KMS-11 (cell line): ENCODE measurements around the gene PGK1.
A peak's percentile ranks its signal among the peaks of the same experiment; 100 is the strongest.

Experiments
- H2AFZ ChIP-seq: fragments of 200-600 bp; sonication (generic); 2 replicates; pipeline ENCODE4 v1.6.1; 2016; ENCODE audit warnings: antibody characterized with exemption, mixed run types, low read depth
- H3K27ac ChIP-seq: fragments of 200-600 bp; sonication (generic); 2 replicates; pipeline ENCODE4 v1.6.1; 2016; ENCODE audit warnings: mild to moderate bottlenecking, mixed run types
- H3K27me3 ChIP-seq: fragments of 200-600 bp; sonication (generic); 2 replicates; pipeline ENCODE4 v1.6.1; 2017; ENCODE audit warnings: mild to moderate bottlenecking, low read depth, mixed run types, moderate library complexity; ENCODE audit not compliant: insufficient read depth
- H3K36me3 ChIP-seq: fragments of 200-600 bp; sonication (generic); 2 replicates; pipeline ENCODE4 v1.6.1; 2017; ENCODE audit warnings: mild to moderate bottlenecking, mixed run types; ENCODE audit not compliant: insufficient read depth
- H3K4me1 ChIP-seq: fragments of 200-600 bp; sonication (generic); 2 replicates; pipeline ENCODE4 v1.6.1; 2016; ENCODE audit warnings: mild to moderate bottlenecking, low read depth, mixed run types; ENCODE audit not compliant: poor library complexity, severe bottlenecking
- H3K4me2 ChIP-seq: fragments of 200-600 bp; sonication (generic); 2 replicates; pipeline ENCODE4 v1.7.0; 2016; ENCODE audit warnings: mild to moderate bottlenecking, mixed run types
- H3K4me3 ChIP-seq: fragments of 200-600 bp; sonication (generic); IDR thresholded peaks from 2 replicates; pipeline ENCODE4 v1.6.1; 2017; ENCODE audit warnings: low read depth, low read length, mixed read lengths; ENCODE audit not compliant: insufficient read depth
- H3K79me2 ChIP-seq: fragments of 200-600 bp; sonication (generic); 2 replicates; pipeline ENCODE4 v1.6.1; 2016; ENCODE audit warnings: low read depth, mixed run types; ENCODE audit not compliant: insufficient read depth
- H3K9ac ChIP-seq: fragments of 200-600 bp; sonication (generic); 2 replicates; pipeline ENCODE4 v1.6.1; 2016; ENCODE audit warnings: mild to moderate bottlenecking, mixed run types
- H4K20me1 ChIP-seq: fragments of 200-600 bp; sonication (generic); 2 replicates; pipeline ENCODE4 v1.6.1; 2016; ENCODE audit warnings: mild to moderate bottlenecking, mixed run types; ENCODE audit not compliant: insufficient read depth
- CTCF ChIP-seq: fragments of 200-600 bp; sonication (generic); conservative IDR thresholded peaks from 2 replicates; pipeline ENCODE4 v1.6.1; 2017; ENCODE audit warnings: low read depth, mild to moderate bottlenecking, antibody characterized with exemption, low read length, moderate library complexity, mixed read lengths

PGK1 gene

GRCh38 chrX:78092296-78092695 lies 11.8 kb upstream of the PGK1 start:
- no peaks in the 10 kb centered on the region for H3K4me1 ChIP-seq
- H3K4me3 ChIP-seq, result no peak overlapping the region
- no peaks in the 10 kb centered on the region for H3K36me3 ChIP-seq
- 0 out of 2 replicates have a peak, but pooled peaks have one; percentile 11 for TF ChIP-seq CTCF
- no peak overlapping the region for H2AFZ ChIP-seq
- no peaks in the 10 kb centered on the region for H3K79me2 ChIP-seq
- no peak overlapping the region for H3K4me2 ChIP-seq
- H3K9ac ChIP-seq, result no peak overlapping the region
- no peak overlapping the region for H3K27ac ChIP-seq
- H4K20me1 ChIP-seq, result no peaks in the 10 kb centered on the region
- no peaks in the 10 kb centered on the region for H3K27me3 ChIP-seq

GRCh38 chrX:78098108-78098507 lies 5.9 kb upstream of the PGK1 start:
- H4K20me1 ChIP-seq, result no peaks in the 10 kb centered on the region
- H3K4me2 ChIP-seq, result no peak overlapping the region
- no peaks in the 10 kb centered on the region for H3K36me3 ChIP-seq
- H3K9ac ChIP-seq, result no peak overlapping the region
- H3K27me3 ChIP-seq, result no peaks in the 10 kb centered on the region
- H3K79me2 ChIP-seq, result no peaks in the 10 kb centered on the region
- no peak overlapping the region for H3K4me3 ChIP-seq
- no peak overlapping the region for H2AFZ ChIP-seq
- H3K27ac ChIP-seq, result no peak overlapping the region
- no peak for TF ChIP-seq CTCF
- H3K4me1 ChIP-seq, result peaks cover 2% of the 10 kb centered on the region

- peaks cover 26% of the 10 kb centered on the region for H3K4me1 ChIP-seq
- H3K4me2 ChIP-seq, result no peak overlapping the region
- no peak for TF ChIP-seq CTCF
- H3K4me3 ChIP-seq, result no peak overlapping the region
- peaks cover 7% of the 10 kb centered on the region for H4K20me1 ChIP-seq
- no peak overlapping the region for H3K9ac ChIP-seq
- H2AFZ ChIP-seq, result 0 out of 2 replicates have a peak overlapping the region, but pooled peaks have one; percentile 18
- peaks cover 30% of the 10 kb centered on the region for H3K79me2 ChIP-seq
- no peaks in the 10 kb centered on the region for H3K27me3 ChIP-seq
- H3K27ac ChIP-seq, result no peak overlapping the region
- H3K36me3 ChIP-seq, result no peaks in the 10 kb centered on the region
Measured at GRCh38 chrX:78102091-78102490, 2.0 kb upstream of the PGK1 start.

GRCh38 chrX:78103001-78103622 lies 936 bp upstream of the PGK1 start:
- H3K27me3 ChIP-seq, result no peaks in the 10 kb centered on the region
- peak overlapping the region; percentile 88; the same call in 1 of the 2 replicates for H3K4me2 ChIP-seq
- H3K79me2 ChIP-seq, result peaks cover 40% of the 10 kb centered on the region
- TF ChIP-seq CTCF, result no peak
- peaks cover 17% of the 10 kb centered on the region for H4K20me1 ChIP-seq
- H3K4me3 ChIP-seq, result no peak overlapping the region
- peak overlapping the region; percentile 78 for H2AFZ ChIP-seq
- H3K36me3 ChIP-seq, result no peaks in the 10 kb centered on the region
- H3K4me1 ChIP-seq, result peaks cover 36% of the 10 kb centered on the region
- peak overlapping the region; percentile 53 for H3K27ac ChIP-seq
- peak overlapping the region; percentile 76; the same call in 1 of the 2 replicates for H3K9ac ChIP-seq
